NCI-H2081 (cell line): ENCODE measurements around the gene MAP3K12.

Experiments
- DNase-seq, 2 experiments: peaks; one replicate each; lab custom pipeline; 2025; lab: John Stamatoyannopoulos, UW

Gene MAP3K12

GRCh38 chr12:53431187-53431586 lies 68.1 kb downstream of the MAP3K12 start:
- DNase-seq: no peak

GRCh38 chr12:53430116-53430515 lies 69.1 kb downstream of the MAP3K12 start:
- DNase-seq: no peak
